GM23338 (cell line): ENCODE data around the gene LIN7A. TPM values are rescaled to one million over a fixed set of nuclear protein-coding genes. Genes with fewer than 3 reads are reported as not detected.
A peak's percentile ranks its signal among the peaks of the same experiment; 100 is the strongest.

Source experiments
- ATAC-seq: fragments of 200-7000 bp; cut with Tn5 transposase; 3 replicates; pipeline ENCODE4 v1.9.1; 2020
- DNase-seq: peaks from one replicate; pipeline ENCODE4 v3.0.0-alpha.2; 2015; ENCODE audit warnings: low spot score
- H2AFZ ChIP-seq: fragments of 200-600 bp; sonication (generic); 2 replicates; pipeline ENCODE4 v1.8.0; 2016; ENCODE audit warnings: antibody characterized with exemption, mild to moderate bottlenecking, moderate library complexity
- H3F3A ChIP-seq: fragments of 200-600 bp; sonication (generic); replicated peaks from 2 replicates; pipeline ENCODE4 v1.8.0; 2017; ENCODE audit warnings: antibody characterized with exemption, mixed run types, low read depth
- H3K27ac ChIP-seq: fragments of 200-600 bp; sonication (generic); 2 replicates; pipeline ENCODE4 v1.6.1; 2016; ENCODE audit warnings: low read depth
- H3K27me3 ChIP-seq: fragments of 200-600 bp; sonication (generic); 2 replicates; pipeline ENCODE4 v1.8.0; 2016; ENCODE audit warnings: mild to moderate bottlenecking, mixed run types, moderate library complexity; ENCODE audit not compliant: insufficient read depth
- H3K36me3 ChIP-seq: fragments of 200-600 bp; sonication (generic); 2 replicates; pipeline ENCODE4 v1.8.0; 2016; ENCODE audit warnings: mild to moderate bottlenecking; ENCODE audit not compliant: insufficient read depth
- H3K4me1 ChIP-seq: fragments of 200-600 bp; sonication (generic); 2 replicates; pipeline ENCODE4 v1.8.0; 2016; ENCODE audit warnings: mild to moderate bottlenecking, moderate library complexity; ENCODE audit not compliant: insufficient read depth
- H3K4me2 ChIP-seq: fragments of 200-600 bp; sonication (generic); 2 replicates; pipeline ENCODE4 v1.7.1; 2017; ENCODE audit warnings: mixed run types
- H3K4me3 ChIP-seq: fragments of 200-600 bp; sonication (generic); 2 replicates; pipeline ENCODE4 v1.6.1; 2016; ENCODE audit warnings: mixed run types
- H3K79me2 ChIP-seq: fragments of 200-600 bp; sonication (generic); replicated peaks from 2 replicates; pipeline ENCODE4 v1.8.0; 2017; ENCODE audit warnings: mild to moderate bottlenecking; ENCODE audit not compliant: insufficient read depth
- H3K9me2 ChIP-seq: fragments of 200-600 bp; sonication (generic); 2 replicates; pipeline ENCODE4 v1.8.0; 2017; ENCODE audit not compliant: insufficient read depth
- H4K20me1 ChIP-seq: fragments of 200-600 bp; sonication (generic); replicated peaks from 2 replicates; pipeline ENCODE4 v1.8.0; 2017; ENCODE audit warnings: mild to moderate bottlenecking; ENCODE audit not compliant: insufficient read depth
- H3K27ac Mint-ChIP-seq: 2 replicates; pipeline ENCODE4 v1.8.0; 2020; ENCODE audit warnings: inconsistent platforms, mild to moderate bottlenecking, moderate library complexity, mixed read lengths
- H3K27me3 Mint-ChIP-seq: 3 replicates; pipeline ENCODE4 v1.8.0; 2022; ENCODE audit warnings: low read depth, mild to moderate bottlenecking, moderate library complexity, mixed read lengths, inconsistent platforms; ENCODE audit not compliant: insufficient read depth, poor library complexity
- H3K36me3 Mint-ChIP-seq: 3 replicates; pipeline ENCODE4 v1.8.0; 2021; ENCODE audit warnings: low read depth, mild to moderate bottlenecking, inconsistent platforms, moderate library complexity, mixed read lengths
- H3K4me1 Mint-ChIP-seq: 3 replicates; pipeline ENCODE4 v1.8.0; 2020; ENCODE audit warnings: mild to moderate bottlenecking, inconsistent platforms, mixed read lengths
- H3K4me3 Mint-ChIP-seq: 3 replicates; pipeline ENCODE4 v1.8.0; 2021; ENCODE audit warnings: moderate library complexity, mild to moderate bottlenecking, inconsistent platforms, mixed read lengths
- H3K9me3 Mint-ChIP-seq: 3 replicates; pipeline ENCODE4 v1.8.0; 2020; ENCODE audit warnings: moderate library complexity, mild to moderate bottlenecking, inconsistent platforms, mixed read lengths
- CREB1 ChIP-seq: fragments of 250-450 bp; sonication (Bioruptor Pico); IDR thresholded peaks from 2 replicates; pipeline ENCODE4 v1.5.0; 2020; ENCODE audit warnings: low read depth, mild to moderate bottlenecking, moderate library complexity
- ETS1 ChIP-seq: IDR thresholded peaks from 2 replicates; pipeline ENCODE4 v1.6.1; 2016; ENCODE audit warnings: antibody characterized with exemption
- EZH2 ChIP-seq: fragments of 200-600 bp; sonication (generic); IDR thresholded peaks from one replicate; pipeline ENCODE4 v1.8.0; 2017; ENCODE audit warnings: antibody characterized with exemption, mild to moderate bottlenecking, low read depth; ENCODE audit not compliant: unreplicated experiment
- JUNB ChIP-seq: IDR thresholded peaks from one replicate; pipeline ENCODE4 v1.6.1; 2016; ENCODE audit warnings: antibody characterized with exemption; ENCODE audit not compliant: unreplicated experiment
- NANOG ChIP-seq: IDR thresholded peaks from 2 replicates; pipeline ENCODE4 v1.6.1; 2016; ENCODE audit warnings: antibody characterized with exemption, borderline replicate concordance
- POLR2AphosphoS5 ChIP-seq: IDR thresholded peaks from 2 replicates; pipeline ENCODE4 v1.6.1; 2016; ENCODE audit warnings: antibody characterized with exemption, low read depth
- REST ChIP-seq: IDR thresholded peaks from one replicate; pipeline ENCODE4 v1.6.1; 2018; ENCODE audit warnings: antibody characterized with exemption; ENCODE audit not compliant: unreplicated experiment
- ZNF462 ChIP-seq: fragments of 250-450 bp; sonication (Bioruptor Pico); IDR thresholded peaks from 2 replicates; pipeline ENCODE4 v1.5.0; 2020; ENCODE audit warnings: mild to moderate bottlenecking, moderate library complexity
- polyA plus RNA-seq: library from polyadenylated mRNA; unstranded; fragments of >200 nt; fragmentation: Nextera tagmentation; extraction: Ambion mirVana; gene quantifications from 2 replicates; pipeline ENCODE4 v1.2.1, GENCODE V29; 2016
- total RNA-seq: library from RNA; depleted of rRNA; stranded (reverse); fragments of >200 nt; shearing (Covaris generic); gene quantifications from 2 replicates; pipeline ENCODE4 v1.2.3, GENCODE V29; 2014

LIN7A gene
- total and polyA plus RNA-seq, 2 experiments from 2014 or later = 5.7 to 6.5 TPM

- no peaks in the 10 kb centered on the region for H3K36me3 Mint-ChIP-seq
- H3K4me3 Mint-ChIP-seq = no peak overlapping the region
- H3K9me3 Mint-ChIP-seq = no peaks in the 10 kb centered on the region
- H2AFZ ChIP-seq = no peak overlapping the region
- H3K4me1 Mint-ChIP-seq = peaks cover 44% of the 10 kb centered on the region
- no peaks in the 10 kb centered on the region for H3K36me3 ChIP-seq
- peak overlapping the region; percentile 90 for H3K27ac Mint-ChIP-seq
- no peaks in the 10 kb centered on the region for H3F3A ChIP-seq
- H3K27ac ChIP-seq = 0 out of 2 replicates have a peak overlapping the region, but pooled peaks have one; percentile 15
- DNase-seq (no peak), ATAC-seq (peak; percentile 56; the same call in 2 of the 3 replicates)
- H3K9me2 ChIP-seq = no peaks in the 10 kb centered on the region
- no peaks in the 10 kb centered on the region for H3K27me3 Mint-ChIP-seq
- no peaks in the 10 kb centered on the region for H4K20me1 ChIP-seq
- peak overlapping the region; percentile 42; the same call in 1 of the 2 replicates for H3K4me2 ChIP-seq
- no peak overlapping the region for H3K4me3 ChIP-seq
- no peak for TF ChIP-seq NANOG
- TF ChIP-seq EZH2 = no peak
- TF ChIP-seq POLR2AphosphoS5 = no peak
- TF ChIP-seq REST = no peak
- no peak for TF ChIP-seq CREB1
- no peak for TF ChIP-seq JUNB
- no peak for TF ChIP-seq ETS1
- no peak for TF ChIP-seq ZNF462 (CRISPR knock-in tag)
- H3K4me1 ChIP-seq = peaks cover 47% of the 10 kb centered on the region
- H3K79me2 ChIP-seq = no peaks in the 10 kb centered on the region
- no peaks in the 10 kb centered on the region for H3K27me3 ChIP-seq
Measured at GRCh38 chr12:80847575-80847974, 90.2 kb downstream of the LIN7A start.
